Skeletal muscle tissue (tissue), 4 donors: ENCODE data around the gene COMT. TPM values are rescaled to one million over a fixed set of nuclear protein-coding genes. Genes with fewer than 3 reads are reported as not detected.

ENCODE experiments used
- H3K27ac ChIP-seq: one replicate; pipeline ENCODE4 v1.7.0; 2013; ENCODE audit warnings: mild to moderate bottlenecking, low read depth, low read length, inconsistent platforms
- H3K27me3 ChIP-seq, 3 donors: one replicate each; pipeline ENCODE4 v1.7.0; 2013; ENCODE audit warnings: low read length in 3 of 3; ENCODE audit not compliant: control insufficient read depth in 3 of 3, insufficient read depth in 3 of 3
- H3K36me3 ChIP-seq, 3 donors: one replicate each; pipeline ENCODE4 v1.7.0; 2013; ENCODE audit warnings: low read length in 3 of 3; ENCODE audit not compliant: control insufficient read depth in 3 of 3, insufficient read depth in 3 of 3
- H3K4me1 ChIP-seq, 3 donors: one replicate each; pipeline ENCODE4 v1.7.0; 2013; ENCODE audit warnings: low read length in 3 of 3, mild to moderate bottlenecking in 3 of 3; ENCODE audit not compliant: control insufficient read depth in 3 of 3, insufficient read depth in 3 of 3
- H3K4me3 ChIP-seq, 3 donors: one replicate each; pipeline ENCODE4 v1.7.0; 2013; ENCODE audit warnings: low read length in 3 of 3
- H3K9ac ChIP-seq, 3 donors: one replicate each; pipeline ENCODE4 v1.7.0; 2013; ENCODE audit warnings: low read length in 3 of 3, mild to moderate bottlenecking in 3 of 3, moderate library complexity in 2 of 3, low read depth in 1 of 3
- H3K9me3 ChIP-seq, 3 donors: one replicate each; pipeline ENCODE4 v1.7.0; 2013; ENCODE audit warnings: low read length in 3 of 3; ENCODE audit not compliant: control insufficient read depth in 3 of 3
- total RNA-seq: library from RNA; depleted of rRNA; stranded (reverse); fragments of >200 nt; gene quantifications from one replicate; pipeline ENCODE4 v1.2.3, GENCODE V29; 2014
- donor health status: Osteomylitis.

COMT gene
- total RNA-seq, 1 donor from 2014 or later = 25.6 TPM

DNA sequence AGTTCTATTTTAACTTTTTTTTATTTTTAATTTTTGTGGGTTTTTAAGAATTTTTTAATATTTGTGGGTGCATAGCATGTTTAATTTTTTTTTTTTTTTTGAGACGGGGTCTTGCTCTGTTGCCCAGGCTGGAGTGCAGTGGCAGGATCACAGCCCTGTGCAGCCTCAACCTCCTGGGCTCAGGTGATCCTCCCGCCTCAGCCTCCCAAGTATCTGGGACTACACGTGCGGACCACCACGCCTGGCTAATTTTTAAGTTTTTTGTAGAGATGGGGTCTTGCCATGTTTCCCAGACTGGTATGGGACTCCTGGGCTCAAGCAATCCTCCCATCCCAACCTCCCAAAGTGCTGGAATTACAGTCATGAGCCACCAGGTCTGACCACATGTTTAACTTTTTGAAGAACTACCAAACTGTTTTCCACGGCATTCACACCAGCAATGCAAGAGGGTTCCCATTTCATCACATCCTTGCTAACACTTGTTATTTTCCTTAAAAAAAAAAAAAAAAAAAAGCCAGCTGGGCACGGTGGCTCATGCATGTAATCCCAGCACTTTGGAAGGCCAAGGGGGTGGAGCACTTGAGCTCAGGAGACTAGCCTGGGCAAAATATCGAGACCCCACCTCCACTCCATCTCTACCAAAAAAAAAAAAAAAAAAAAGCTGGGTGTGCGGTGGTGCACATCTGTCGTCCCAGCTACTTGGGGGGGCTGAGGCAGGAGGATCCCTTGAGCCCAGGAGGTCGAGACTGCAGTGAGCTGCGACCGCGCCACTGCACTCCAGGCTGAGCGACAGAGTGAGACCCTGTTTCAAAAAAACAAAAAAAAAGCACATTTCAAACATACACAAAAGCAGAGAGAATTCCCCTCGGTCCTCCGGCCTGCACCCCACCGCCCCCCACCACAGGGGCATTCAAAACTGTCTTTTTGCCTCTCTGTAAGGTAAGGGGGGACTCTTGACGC is 16.8 kb downstream of the COMT start:
- H3K4me3 ChIP-seq = no peak overlapping the region
- H3K9ac ChIP-seq = peak overlapping the region in 1 of 3 donors; percentile 33
- H3K27ac ChIP-seq = no peak overlapping the region
- peaks cover under 1 to 5% (median under 1%) of the 10 kb centered on the region in 3 donors for H3K36me3 ChIP-seq
- peaks cover 41 to 55% (median 47%) of the 10 kb centered on the region in 3 donors for H3K4me1 ChIP-seq
- H3K9me3 ChIP-seq = no peaks in the 10 kb centered on the region
- no peaks in the 10 kb centered on the region for H3K27me3 ChIP-seq

- H3K9me3 ChIP-seq = no peaks in the 10 kb centered on the region
- H3K4me1 ChIP-seq = peaks cover 34 to 48% (median 41%) of the 10 kb centered on the region in 3 donors
- H3K4me3 ChIP-seq = peak overlapping the region in 2 of 3 donors; percentile 7 to 35
- peak overlapping the region in 1 of 3 donors; percentile 33 for H3K9ac ChIP-seq
- H3K36me3 ChIP-seq = peaks cover 8 to 13% (median 8%) of the 10 kb centered on the region in 3 donors
- no peak overlapping the region for H3K27ac ChIP-seq
- no peaks in the 10 kb centered on the region for H3K27me3 ChIP-seq
These were observed 17.5 kb downstream of the COMT start for GRCh38 chr22:19959043-19959586.

DNA sequence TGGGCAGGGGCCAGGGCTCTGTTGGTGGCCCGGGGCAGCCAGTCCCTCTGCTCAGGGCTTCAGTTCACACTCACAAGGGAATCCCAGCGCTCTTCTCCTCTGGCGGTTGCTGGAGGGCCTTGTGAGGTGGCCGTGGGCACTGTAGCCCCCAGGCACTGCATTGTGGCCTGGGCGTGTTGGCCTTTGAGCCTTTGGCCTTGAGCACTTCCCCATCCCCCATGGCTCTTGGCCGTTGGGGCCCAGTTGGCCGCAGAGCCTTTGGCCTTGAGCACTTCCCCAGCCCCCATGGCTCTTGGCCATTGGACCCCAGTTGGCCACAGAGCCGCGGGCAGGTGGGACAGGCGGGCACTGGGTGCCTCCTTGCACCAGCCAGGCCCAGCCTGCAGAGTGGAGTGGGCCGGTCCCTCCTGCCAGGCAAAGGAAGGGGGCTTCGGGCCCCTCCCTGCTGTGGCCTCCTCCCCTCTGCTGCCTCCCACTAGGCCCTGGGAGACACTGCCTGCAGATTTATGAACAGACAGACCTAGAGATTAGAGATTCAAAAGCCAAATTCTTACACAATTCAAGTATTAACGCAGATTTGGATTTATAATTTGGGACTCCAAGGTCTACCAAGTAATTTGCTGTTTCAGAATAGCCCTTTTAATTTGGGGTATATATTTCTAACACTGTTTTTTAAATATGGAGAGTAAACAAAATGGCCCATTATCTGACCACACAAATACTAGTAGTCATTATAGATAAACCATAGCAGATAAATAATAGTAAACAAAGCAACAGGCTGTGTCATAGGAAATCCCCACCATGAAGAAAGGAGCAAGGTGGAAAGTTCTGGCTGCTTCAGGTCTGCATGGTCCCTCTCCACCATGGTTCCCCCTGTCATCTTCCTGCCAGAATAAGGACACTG is 18.3 kb downstream of the COMT start:
- Histone ChIP-seq H3K27ac (no peak overlapping the region), H3K9ac (peak overlapping the region in 1 of 3 donors; percentile 40), H3K36me3 (peaks cover 15 to 19% (median 15%) of the 10 kb centered on the region in 3 donors), H3K4me3 (no peak overlapping the region), H3K4me1 (peaks cover 32 to 46% (median 38%) of the 10 kb centered on the region in 3 donors), H3K27me3 (no peaks in the 10 kb centered on the region), H3K9me3 (no peaks in the 10 kb centered on the region)

DNA sequence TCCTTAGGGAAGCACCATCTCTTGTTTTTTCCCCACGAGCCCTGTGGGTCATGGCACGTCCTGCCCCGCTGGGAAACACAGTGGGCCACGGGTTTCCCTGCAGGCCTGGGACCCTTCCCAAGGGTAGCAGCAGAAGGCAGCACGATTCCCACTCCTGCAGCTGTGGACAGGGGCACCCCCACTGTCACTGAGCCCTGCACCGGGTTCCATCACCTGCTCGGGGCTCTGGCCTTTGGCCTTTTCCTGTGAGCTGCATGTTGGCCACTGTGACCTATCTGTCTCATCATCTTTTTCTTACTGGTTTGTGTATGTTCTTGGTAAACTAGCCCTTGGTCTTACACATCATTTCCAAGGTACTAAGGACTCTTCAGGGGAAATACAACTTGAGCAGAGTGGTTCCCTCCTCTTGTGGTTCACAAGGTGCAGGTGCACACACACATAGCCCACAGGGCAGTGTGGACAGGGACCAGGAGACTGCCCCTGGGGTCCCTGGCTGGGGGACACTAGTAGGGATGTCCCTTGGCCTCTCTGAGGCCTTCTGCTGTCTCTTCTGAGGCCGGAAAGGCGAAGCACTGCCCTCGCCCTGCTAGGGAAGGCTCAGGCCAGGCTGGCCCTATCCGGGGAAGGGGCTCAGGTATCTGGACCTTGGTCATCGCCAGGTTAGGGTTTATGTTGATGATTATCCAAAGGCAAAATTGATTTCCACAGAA is 19.1 kb downstream of the COMT start:
- Histone ChIP-seq H3K9ac (peak overlapping the region in 2 of 3 donors; percentile 54 to 57), H3K27ac (no peak overlapping the region), H3K9me3 (no peaks in the 10 kb centered on the region), H3K27me3 (no peaks in the 10 kb centered on the region), H3K4me3 (no peak overlapping the region), H3K4me1 (peaks cover 28 to 38% (median 35%) of the 10 kb centered on the region in 3 donors), H3K36me3 (peaks cover 17 to 22% (median 17%) of the 10 kb centered on the region in 3 donors)

- H3K9me3 ChIP-seq = no peaks in the 10 kb centered on the region
- H3K4me3 ChIP-seq = no peak overlapping the region
- peak overlapping the region; percentile 32 to 57 (median 54) for H3K9ac ChIP-seq
- H3K36me3 ChIP-seq = peaks cover 17 to 27% (median 17%) of the 10 kb centered on the region in 3 donors
- H3K4me1 ChIP-seq = peaks cover 25 to 36% (median 33%) of the 10 kb centered on the region in 3 donors
- H3K27ac ChIP-seq = no peak overlapping the region
- H3K27me3 ChIP-seq = no peaks in the 10 kb centered on the region
These were observed 19.6 kb downstream of the COMT start for GRCh38 chr22:19961201-19961580.

DNA sequence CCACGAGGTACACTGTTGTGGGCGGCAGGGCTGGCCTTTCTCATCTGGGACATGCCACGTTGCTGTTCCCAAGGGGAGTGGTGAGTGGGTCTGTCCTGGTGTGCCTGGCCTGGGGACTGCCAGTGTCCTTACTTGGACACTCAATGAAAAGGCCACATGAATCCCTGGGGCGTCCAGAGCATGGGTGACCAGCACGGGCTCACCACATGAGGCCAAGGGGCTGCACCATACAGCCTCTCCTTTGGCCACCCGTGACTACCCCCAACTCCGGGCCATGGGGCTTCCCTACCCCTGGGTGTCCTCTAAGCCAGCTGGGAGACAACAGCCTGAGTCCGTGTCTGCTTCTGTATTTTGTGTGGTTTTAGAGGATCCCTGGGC is 20.3 kb downstream of the COMT start:
- Histone ChIP-seq H3K4me1 (peaks cover 25 to 36% (median 33%) of the 10 kb centered on the region in 3 donors), H3K9me3 (no peaks in the 10 kb centered on the region), H3K36me3 (peaks cover 17 to 30% (median 19%) of the 10 kb centered on the region in 3 donors)

DNA sequence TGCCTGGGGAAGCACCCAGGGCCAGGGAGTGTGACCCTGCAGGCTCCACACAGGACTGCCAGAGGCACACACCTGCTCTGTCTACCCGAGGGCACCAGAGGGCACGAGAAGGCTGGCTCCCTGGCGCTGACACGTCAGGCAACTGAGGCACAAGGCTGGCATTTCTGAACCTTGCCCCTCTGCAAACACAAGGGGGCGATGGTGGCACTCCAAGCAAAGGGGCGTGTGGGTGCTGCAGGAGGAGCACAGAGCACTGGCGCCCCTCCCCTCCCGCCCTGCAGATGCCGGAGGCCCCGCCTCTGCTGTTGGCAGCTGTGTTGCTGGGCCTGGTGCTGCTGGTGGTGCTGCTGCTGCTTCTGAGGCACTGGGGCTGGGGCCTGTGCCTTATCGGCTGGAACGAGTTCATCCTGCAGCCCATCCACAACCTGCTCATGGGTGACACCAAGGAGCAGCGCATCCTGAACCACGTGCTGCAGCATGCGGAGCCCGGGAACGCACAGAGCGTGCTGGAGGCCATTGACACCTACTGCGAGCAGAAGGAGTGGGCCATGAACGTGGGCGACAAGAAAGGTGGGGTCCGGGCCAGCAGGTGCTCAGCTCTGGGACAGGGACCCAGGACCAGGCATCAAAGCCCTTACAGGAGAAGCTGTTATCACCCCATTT is 20.8 kb downstream of the COMT start:
- Histone ChIP-seq H3K27ac (no peak overlapping the region), H3K36me3 (peaks cover 21 to 35% (median 24%) of the 10 kb centered on the region in 3 donors), H3K4me1 (peaks cover 25 to 36% (median 31%) of the 10 kb centered on the region in 3 donors)

More for the DNA sequence above, 20.3 kb downstream of the COMT start:
- Histone ChIP-seq H3K27ac (no peak overlapping the region), H3K27me3 (no peaks in the 10 kb centered on the region), H3K9ac (peak overlapping the region; percentile 14 to 57 (median 28)), H3K4me3 (no peak overlapping the region)

GRCh38 chr22:19962909-19963806 is 21.6 kb downstream of the COMT start:
- H3K9me3 ChIP-seq = no peaks in the 10 kb centered on the region
- peaks cover 27 to 43% (median 28%) of the 10 kb centered on the region in 3 donors for H3K36me3 ChIP-seq
- peak overlapping the region in 2 of 3 donors; percentile 10 to 60 for H3K9ac ChIP-seq
- no peak overlapping the region for H3K4me3 ChIP-seq
- peaks cover 25 to 36% (median 29%) of the 10 kb centered on the region in 3 donors for H3K4me1 ChIP-seq
- no peak overlapping the region for H3K27ac ChIP-seq
- H3K27me3 ChIP-seq = no peaks in the 10 kb centered on the region

More for the DNA sequence above, 20.8 kb downstream of the COMT start:
- no peaks in the 10 kb centered on the region for H3K9me3 ChIP-seq
- no peaks in the 10 kb centered on the region for H3K27me3 ChIP-seq
- no peak overlapping the region for H3K4me3 ChIP-seq
- peak overlapping the region in 2 of 3 donors; percentile 28 to 60 for H3K9ac ChIP-seq
